GM12801 (cell line): ENCODE results near the gene VPS8.

Experiments used
- CTCF ChIP-seq: IDR thresholded peaks from one replicate; pipeline ENCODE4 v1.5.1; 2011; ENCODE audit warnings: control low read depth; ENCODE audit not compliant: insufficient read length; ENCODE audit errors: extremely low read depth

The VPS8 gene

GRCh38 chr3:185082149-185082548, 270.2 kb downstream of the VPS8 start:
- TF ChIP-seq CTCF = no peak

GRCh38 chr3:185082829-185083228, 270.9 kb downstream of the VPS8 start:
- TF ChIP-seq CTCF = no peak

GRCh38 chr3:185084402-185084801, 272.4 kb downstream of the VPS8 start:
- TF ChIP-seq CTCF = no peak

- no peak for TF ChIP-seq CTCF
Observed at GRCh38 chr3:185084901-185085300, 272.9 kb downstream of the VPS8 start.

GRCh38 chr3:185087419-185087818, 275.5 kb downstream of the VPS8 start:
- no peak for TF ChIP-seq CTCF

GRCh38 chr3:185089343-185089742, 277.4 kb downstream of the VPS8 start:
- no peak for TF ChIP-seq CTCF

GRCh38 chr3:185089751-185090150, 277.8 kb downstream of the VPS8 start:
- TF ChIP-seq CTCF = no peak

GRCh38 chr3:185090811-185091210, 278.8 kb downstream of the VPS8 start:
- no peak for TF ChIP-seq CTCF
